ENCODE data around the gene COL2A1. TPM values are rescaled to one million over a fixed set of nuclear protein-coding genes. Genes with fewer than 3 reads are reported as not detected.

The COL2A1 gene
- total RNA-seq, 1 donor from 2014 or later = not detected

- DNase-seq = no peak
Observed at GRCh38 chr12:47989023-47989417, 15.3 kb downstream of the COL2A1 start.

- peak; percentile 6 for DNase-seq
Observed at GRCh38 chr12:47988073-47989022, 15.9 kb downstream of the COL2A1 start.

GRCh38 chr12:47987411-47988072 is 16.7 kb downstream of the COL2A1 start:
- no peak for DNase-seq

- no peak for DNase-seq
Observed at GRCh38 chr12:47986832-47987231, 17.4 kb downstream of the COL2A1 start.

GRCh38 chr12:47986291-47986660 is 18.0 kb downstream of the COL2A1 start:
- no peak for DNase-seq

- DNase-seq = no peak
Observed at GRCh38 chr12:47985596-47986290, 18.5 kb downstream of the COL2A1 start.

- no peak for DNase-seq
Observed at GRCh38 chr12:47984331-47984801, 19.9 kb downstream of the COL2A1 start.

- DNase-seq = no peak
Observed at GRCh38 chr12:47983541-47984115, 20.6 kb downstream of the COL2A1 start.

- DNase-seq = no peak
Observed at GRCh38 chr12:47982770-47983169, 21.5 kb downstream of the COL2A1 start.

- DNase-seq = no peak
Observed at GRCh38 chr12:47982311-47982710, 22.0 kb downstream of the COL2A1 start.

GRCh38 chr12:47981496-47982260 is 22.6 kb downstream of the COL2A1 start:
- DNase-seq = no peak

- no peak for DNase-seq
Observed at GRCh38 chr12:47980779-47981495, 23.3 kb downstream of the COL2A1 start.

GRCh38 chr12:47980197-47980596 is 24.1 kb downstream of the COL2A1 start:
- DNase-seq = no peak

GRCh38 chr12:47979686-47980085 is 24.6 kb downstream of the COL2A1 start:
- no peak for DNase-seq

- DNase-seq = no peak
Observed at GRCh38 chr12:47979166-47979565, 25.1 kb downstream of the COL2A1 start.

- no peak for DNase-seq
Observed at GRCh38 chr12:47978598-47978873, 25.7 kb downstream of the COL2A1 start.

- DNase-seq = no peak
Observed at GRCh38 chr12:47977772-47978597, 26.3 kb downstream of the COL2A1 start.

- DNase-seq = no peak
Observed at GRCh38 chr12:47977046-47977771, 27.1 kb downstream of the COL2A1 start.

- DNase-seq = no peak
Observed at GRCh38 chr12:47975816-47976215, 28.5 kb downstream of the COL2A1 start.

GRCh38 chr12:47975036-47975620 is 29.1 kb downstream of the COL2A1 start:
- DNase-seq = no peak

Data from dermis blood vessel endothelial cell (primary cell).